HEK293T (cell line): Measurements from ENCODE around the gene PID1.

Experiments
- BHLHE40 ChIP-seq: fragments of 450-650 bp; IDR thresholded peaks from 2 replicates; pipeline ENCODE4 v1.6.1; 2016; ENCODE audit warnings: mild to moderate bottlenecking, moderate library complexity, borderline replicate concordance
- FOXK2 ChIP-seq: fragments of 450-650 bp; IDR thresholded peaks from 2 replicates; pipeline ENCODE4 v1.6.1; 2016; ENCODE audit warnings: mild to moderate bottlenecking
- FOXM1 ChIP-seq: fragments of 450-650 bp; IDR thresholded peaks from 2 replicates; pipeline ENCODE4 v1.6.1; 2017; ENCODE audit warnings: mild to moderate bottlenecking, borderline replicate concordance
- HDGF ChIP-seq: fragments of 450-650 bp; IDR thresholded peaks from 2 replicates; pipeline ENCODE4 v1.6.1; 2017; ENCODE audit warnings: antibody characterized with exemption, borderline replicate concordance
- L3MBTL2 ChIP-seq: fragments of 450-650 bp; conservative IDR thresholded peaks from 2 replicates; pipeline ENCODE4 v1.6.1; 2016; ENCODE audit warnings: mild to moderate bottlenecking

- no peak for TF ChIP-seq BHLHE40
- no peak for TF ChIP-seq HDGF
- TF ChIP-seq FOXM1 = no peak
- no peak for TF ChIP-seq FOXK2
- no peak for TF ChIP-seq L3MBTL2
Measured at GRCh38 chr2:229159405-229159804, 111.7 kb downstream of the PID1 start.
